NCI-H524 treated with DMSO at 0.1 percent for 48 hours (cell line): ENCODE measurements around the gene FAM76B.

Source experiments
- DNase-seq: peaks from one replicate; lab custom pipeline; 2025; lab: John Stamatoyannopoulos, UW

FAM76B gene

DNA sequence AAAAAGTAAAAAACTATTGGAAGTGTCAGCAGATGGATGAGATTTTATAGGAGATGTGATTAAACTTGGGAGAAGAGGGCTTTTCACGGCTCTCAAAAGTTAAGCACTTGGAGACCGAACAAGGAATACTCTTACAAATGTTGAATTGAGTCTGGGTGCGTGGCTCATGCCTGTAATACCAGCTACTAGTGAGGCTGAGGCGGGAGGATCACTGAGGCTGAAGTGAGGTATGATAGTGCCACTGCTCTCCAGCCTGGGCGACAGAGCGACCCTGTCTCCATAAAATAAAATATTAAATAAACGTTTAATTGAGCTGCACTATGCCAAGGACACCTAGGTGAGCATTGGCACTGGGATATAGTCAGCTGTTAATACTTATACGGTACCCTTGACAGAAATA lies 2.6 kb upstream of the FAM76B start:
- DNase-seq: no peak

DNA sequence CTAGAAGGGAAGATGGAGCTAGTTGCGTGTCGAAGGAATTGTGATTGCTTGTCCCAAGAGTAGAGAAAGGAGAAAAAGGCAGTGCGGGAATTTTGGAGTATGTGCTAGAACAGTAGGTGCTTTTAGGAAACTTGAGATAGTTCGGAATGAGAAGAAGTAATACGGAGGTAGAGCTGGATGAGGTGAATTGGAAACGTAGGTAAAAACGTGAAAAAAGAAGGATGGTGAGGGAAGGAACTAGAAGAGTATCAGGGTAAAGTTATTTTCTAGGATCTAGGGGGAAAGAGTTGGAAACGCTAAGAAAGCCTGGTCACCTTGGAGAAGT lies 2.1 kb upstream of the FAM76B start:
- DNase-seq: no peak

DNA sequence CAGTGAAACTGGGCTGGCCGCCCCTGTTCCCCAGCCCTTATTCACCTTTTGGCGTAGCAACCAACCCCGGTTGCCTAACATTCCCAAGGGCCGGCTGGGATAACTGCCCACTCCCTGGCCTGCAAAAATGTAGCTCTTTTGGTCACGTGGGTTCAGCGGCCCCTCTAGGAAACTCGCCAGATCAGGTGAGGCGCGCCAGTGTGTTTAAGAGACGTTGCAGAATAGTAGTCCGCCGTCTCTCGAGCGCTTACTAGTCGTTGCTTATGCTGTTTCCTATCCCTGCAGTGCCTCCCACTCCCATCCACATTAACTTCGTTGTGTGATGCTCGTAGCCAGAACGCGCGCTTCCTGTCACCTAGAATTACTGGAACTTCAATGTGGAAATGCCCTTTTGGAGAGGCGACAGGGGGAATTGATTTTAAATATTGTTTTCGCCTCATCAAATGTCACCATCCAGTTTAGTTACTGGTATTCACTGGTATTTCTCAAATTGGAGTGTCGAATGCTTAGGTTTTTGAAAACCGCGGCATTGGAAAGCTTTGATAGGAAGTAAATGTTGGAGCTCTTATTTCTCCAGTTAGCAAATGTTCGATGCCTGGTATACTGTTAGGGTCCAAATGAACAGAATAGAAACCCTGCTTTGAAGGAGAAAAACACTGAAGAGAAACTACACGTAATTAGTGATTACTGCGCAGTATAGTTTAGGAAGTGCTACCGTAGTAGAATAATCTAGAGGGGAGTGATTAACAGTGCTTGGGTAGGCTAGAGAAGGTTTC lies 1.5 kb upstream of the FAM76B start:
- DNase-seq: peak; percentile 13

DNA sequence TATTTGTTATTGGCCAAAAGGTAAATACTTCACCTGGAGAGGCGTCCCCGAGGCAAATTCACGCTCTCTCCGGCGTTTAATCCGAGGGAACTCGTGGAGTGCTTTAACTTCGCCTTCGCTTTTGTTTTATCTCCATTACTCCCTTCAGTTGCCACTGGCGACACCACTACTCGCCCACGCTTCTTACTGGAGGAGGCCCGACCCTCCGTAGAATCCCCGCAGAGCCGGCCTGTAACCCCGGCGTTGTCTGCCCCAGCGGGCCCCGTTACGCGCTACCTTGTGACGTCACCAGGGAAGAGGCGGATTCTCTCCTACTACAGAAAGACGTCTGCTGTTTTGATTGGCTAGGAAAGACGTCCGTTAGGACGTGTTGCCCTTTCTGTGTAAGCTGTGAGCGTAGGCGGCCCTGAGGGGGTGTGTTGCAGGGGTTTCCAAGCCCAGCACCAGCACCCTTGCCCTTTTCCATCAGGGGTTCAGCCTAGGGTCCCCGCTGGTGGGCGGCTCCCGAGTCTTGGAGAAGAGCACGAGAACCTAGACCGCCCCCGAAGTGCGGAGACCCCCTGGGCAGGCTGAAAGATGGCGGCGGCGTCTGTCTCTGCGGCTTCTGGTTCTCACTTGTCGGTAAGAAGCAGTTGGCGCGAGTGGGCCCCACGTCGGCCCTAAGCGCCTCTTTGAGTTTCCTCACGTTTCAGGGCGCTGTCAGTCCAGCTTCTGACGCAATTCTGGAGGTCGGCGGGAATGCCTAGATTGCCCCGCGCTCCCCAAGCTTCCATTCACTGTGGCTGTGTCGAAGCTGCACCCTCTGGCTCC lies 746 bp upstream of the FAM76B start, which contains the start of gene CEP57:
Gene CEP57, plus strand, starts transcription at position 376 of the 810 bp plus-strand sequence. Its CDS starts 201 bp downstream, at position 577.
- DNase-seq: peak; percentile 62

DNA sequence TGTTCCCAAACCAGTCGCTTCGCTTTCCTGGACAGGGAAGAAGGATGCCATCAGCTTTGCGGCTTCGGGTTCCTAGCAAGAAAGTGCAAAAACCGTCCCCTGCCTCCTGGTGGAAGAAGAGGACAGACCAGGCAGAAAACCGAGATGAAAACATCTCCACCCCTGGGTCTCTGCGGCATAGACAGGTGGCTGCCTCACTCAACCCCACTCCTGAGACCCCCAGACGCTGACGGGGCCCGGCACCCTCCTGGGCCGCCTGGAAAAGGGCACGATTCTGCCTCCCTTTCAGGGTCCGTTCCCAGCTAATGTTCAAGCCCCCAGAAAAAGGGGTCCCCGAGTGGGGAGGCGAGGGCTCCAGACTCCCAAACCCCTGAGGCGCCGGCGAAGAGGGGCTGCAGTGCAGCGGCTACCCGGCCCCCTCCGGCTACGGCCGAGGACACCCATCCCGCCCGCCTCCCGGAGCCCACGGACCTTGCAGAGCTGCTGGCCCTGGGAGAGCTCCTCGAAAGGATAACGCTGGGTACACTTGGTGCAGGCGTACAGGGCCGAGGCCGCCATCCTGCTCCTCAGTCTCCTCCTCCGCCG lies 569 bp downstream of the FAM76B start:
- no peak for DNase-seq

DNA sequence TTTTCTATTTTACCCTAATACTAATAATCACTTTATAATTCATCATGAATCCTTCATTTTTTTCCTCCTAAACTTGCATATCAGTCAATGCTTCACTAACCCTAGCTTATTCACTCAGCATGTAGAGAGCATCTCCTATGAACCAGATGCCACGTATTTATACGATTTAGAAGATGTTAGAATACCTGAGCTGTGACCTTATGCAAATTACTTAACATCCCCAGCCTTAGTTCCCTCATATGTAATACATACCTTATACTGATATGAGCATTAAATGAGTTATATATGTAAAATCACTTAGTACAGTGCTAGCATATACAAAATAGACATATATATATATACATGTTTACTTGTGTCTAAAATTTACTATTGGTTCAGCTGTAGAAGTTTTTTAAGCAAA lies 9.0 kb downstream of the FAM76B start:
- DNase-seq: no peak

GRCh38 chr11:95778699-95779098 lies 10.9 kb downstream of the FAM76B start:
- DNase-seq: no peak

GRCh38 chr11:95776859-95777258 lies 12.7 kb downstream of the FAM76B start:
- no peak for DNase-seq

GRCh38 chr11:95768521-95768920 lies 21.1 kb downstream of the FAM76B start:
- no peak for DNase-seq

DNA sequence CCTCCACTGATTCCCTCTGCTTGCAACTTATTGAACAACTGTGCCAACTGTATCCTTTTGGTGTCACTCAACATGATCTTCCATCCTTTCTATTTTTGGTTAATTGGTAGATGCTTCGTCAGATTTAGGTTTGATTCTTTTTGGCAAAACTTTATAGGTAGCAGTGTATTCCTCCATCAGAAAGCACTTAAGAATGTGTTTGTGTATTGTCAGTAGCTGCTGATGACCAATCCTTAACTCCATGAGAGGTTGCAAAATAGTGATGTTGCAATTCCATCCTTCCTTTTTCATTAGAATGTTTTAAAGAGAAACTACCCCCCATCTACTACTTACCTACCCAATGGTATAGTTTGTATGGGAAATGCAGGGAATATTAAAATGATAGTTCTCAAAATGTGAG lies 22.1 kb downstream of the FAM76B start:
- no peak for DNase-seq

- no peak for DNase-seq
These were observed 22.9 kb downstream of the FAM76B start for GRCh38 chr11:95766701-95767100.

DNA sequence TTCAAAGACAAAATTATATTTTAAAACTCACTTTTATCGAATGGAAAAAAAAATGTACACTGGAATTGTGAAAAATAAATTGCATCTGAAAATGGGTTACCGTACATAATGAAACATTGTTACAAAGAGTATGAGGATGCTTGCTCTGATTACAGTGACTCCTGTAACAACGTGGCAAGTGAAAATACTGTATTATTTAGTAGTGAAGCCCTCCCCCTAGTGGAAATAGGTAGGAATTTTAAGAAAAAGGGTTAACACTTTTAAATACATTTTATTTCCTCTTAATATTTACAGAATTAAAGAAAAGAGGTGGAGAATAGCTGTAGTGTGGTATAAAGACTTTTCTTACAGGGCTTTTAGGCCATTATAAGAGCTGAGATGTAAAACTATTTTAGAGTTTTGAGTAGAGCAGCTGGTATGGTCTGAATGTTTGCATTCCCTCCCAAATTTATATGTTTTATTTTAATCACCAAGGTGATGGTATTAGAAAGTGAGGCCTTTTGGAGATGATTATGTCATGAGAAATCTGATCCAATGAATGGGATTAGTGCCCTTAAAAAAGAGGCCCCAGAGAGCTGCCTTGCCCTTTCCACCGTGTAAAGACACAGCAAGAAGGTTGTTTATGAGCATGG lies 25.2 kb downstream of the FAM76B start:
- no peak for DNase-seq

DNA sequence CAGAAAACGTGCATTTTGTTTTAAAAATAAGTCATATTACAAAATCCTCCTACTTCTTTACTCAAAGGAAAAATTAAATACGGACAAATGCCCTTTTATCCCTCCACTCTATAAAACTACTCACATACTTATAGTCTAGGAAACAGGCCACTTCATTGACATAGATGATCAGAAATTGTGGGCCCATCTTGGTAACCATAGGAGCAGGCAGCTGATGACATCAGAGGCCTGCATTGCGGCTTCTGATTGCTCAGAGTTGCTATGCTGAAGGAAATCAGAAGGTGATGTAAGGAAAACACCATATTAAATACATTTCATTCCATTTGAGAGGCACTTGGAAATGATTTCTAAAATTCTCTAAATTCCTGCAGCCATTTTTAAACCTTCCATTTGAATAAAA lies 27.0 kb downstream of the FAM76B start:
- DNase-seq: no peak

- no peak for DNase-seq
These were observed 28.6 kb downstream of the FAM76B start for GRCh38 chr11:95760941-95761340.

GRCh38 chr11:95751515-95751914 lies 38.1 kb downstream of the FAM76B start:
- no peak for DNase-seq

GRCh38 chr11:95750101-95750500 lies 39.5 kb downstream of the FAM76B start:
- no peak for DNase-seq

GRCh38 chr11:95739108-95739938 lies 50.3 kb downstream of the FAM76B start:
- DNase-seq: peak; percentile 19

- no peak for DNase-seq
These were observed 52.8 kb downstream of the FAM76B start for GRCh38 chr11:95736809-95737208.

GRCh38 chr11:95736355-95736754 lies 53.2 kb downstream of the FAM76B start:
- DNase-seq: no peak

DNA sequence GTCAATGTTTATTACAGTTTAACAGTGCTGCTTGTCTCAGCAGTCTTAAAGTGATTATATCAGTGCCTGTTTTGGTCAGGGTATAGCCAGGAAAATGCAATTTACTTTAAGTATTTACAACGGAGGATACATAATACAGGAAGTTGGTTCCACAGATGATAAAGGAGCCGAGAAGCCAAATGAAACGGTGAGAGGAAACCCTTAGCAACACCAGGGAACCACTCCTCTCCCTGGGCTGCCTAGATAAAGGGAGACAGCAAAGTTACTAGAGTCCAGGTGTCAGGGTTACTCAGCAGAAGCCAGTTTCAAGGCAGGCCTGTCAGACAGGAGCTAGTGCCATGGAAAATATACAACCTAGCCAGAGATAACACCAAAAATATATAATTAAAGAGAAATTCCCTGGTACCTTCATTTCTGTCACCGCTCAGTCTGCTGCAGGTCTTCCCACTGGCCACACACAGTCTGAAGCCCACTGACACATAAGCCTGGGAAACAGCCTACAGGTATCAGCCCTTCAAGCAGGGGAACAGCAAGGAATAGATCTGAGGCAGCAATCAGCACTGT lies 55.5 kb downstream of the FAM76B start:
- no peak for DNase-seq

- DNase-seq: no peak
These were observed 56.5 kb downstream of the FAM76B start for GRCh38 chr11:95732930-95733602.
